Sigmoid colon (tissue), 4 donors: ENCODE data around the gene ETV6.

Source experiments
- EP300 ChIP-seq, 4 donors: sonication (generic); formaldehyde crosslinking; IDR thresholded peaks; one replicate each; pipeline ENCODE4 v1.6.1; 2017; ENCODE audit warnings: antibody characterized with exemption in 4 of 4
- POLR2A ChIP-seq, 2 donors: fragments of 450-650 bp; IDR thresholded peaks; one replicate each; pipeline ENCODE4 v1.6.1; 2016; ENCODE audit warnings: antibody characterized with exemption in 2 of 2, mild to moderate bottlenecking in 2 of 2, moderate library complexity in 2 of 2
- TF ChIP-seq, protein P1 (sequence below), 4 experiments: fragments of 450-650 bp in 3 of 4; fragments of 200-600 bp in 1 of 4; IDR thresholded peaks; one replicate each; pipeline ENCODE4 v1.5.1; 2016 to 2019; ENCODE audit warnings: antibody characterized with exemption in 4 of 4, mild to moderate bottlenecking in 3 of 4, moderate library complexity in 2 of 4

DNA sequence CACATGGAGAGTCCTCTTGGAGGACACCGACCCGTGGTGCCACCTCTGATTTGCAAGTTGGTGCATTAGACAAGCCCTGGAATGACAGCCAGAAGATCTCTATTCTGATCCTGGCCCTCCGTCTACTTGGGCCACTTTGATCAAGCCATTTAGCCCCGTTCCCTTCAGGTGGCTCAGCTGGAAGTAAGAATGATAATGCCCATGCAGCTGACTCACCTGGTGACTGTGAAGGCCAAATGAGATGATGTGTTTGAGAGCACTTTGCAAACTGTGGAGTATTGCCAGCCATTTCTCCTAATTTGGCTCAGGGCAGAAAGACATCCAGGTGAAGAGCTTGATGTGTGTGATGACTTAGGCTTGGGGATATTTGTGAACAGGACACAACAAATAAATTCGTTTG lies 165.9 kb downstream of the ETV6 start:
- TF ChIP-seq, protein P1, sequence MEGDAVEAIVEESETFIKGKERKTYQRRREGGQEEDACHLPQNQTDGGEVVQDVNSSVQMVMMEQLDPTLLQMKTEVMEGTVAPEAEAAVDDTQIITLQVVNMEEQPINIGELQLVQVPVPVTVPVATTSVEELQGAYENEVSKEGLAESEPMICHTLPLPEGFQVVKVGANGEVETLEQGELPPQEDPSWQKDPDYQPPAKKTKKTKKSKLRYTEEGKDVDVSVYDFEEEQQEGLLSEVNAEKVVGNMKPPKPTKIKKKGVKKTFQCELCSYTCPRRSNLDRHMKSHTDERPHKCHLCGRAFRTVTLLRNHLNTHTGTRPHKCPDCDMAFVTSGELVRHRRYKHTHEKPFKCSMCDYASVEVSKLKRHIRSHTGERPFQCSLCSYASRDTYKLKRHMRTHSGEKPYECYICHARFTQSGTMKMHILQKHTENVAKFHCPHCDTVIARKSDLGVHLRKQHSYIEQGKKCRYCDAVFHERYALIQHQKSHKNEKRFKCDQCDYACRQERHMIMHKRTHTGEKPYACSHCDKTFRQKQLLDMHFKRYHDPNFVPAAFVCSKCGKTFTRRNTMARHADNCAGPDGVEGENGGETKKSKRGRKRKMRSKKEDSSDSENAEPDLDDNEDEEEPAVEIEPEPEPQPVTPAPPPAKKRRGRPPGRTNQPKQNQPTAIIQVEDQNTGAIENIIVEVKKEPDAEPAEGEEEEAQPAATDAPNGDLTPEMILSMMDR (IDR thresholded peaks at IDR 0.05) = no peak
- TF ChIP-seq POLR2A (IDR thresholded peaks at IDR 0.05) = no peak
- TF ChIP-seq EP300 (IDR thresholded peaks at IDR 0.05) = no peak
